DLD1 (cell line): ENCODE data around the gene SOCS3.

Experiments
- in situ Hi-C: cut with HindIII; loops from 2 replicates; pipeline ENCODE4 v1.10.0; 2017; ENCODE audit warnings: low sequenced_read_pairs

The SOCS3 gene, protein sequence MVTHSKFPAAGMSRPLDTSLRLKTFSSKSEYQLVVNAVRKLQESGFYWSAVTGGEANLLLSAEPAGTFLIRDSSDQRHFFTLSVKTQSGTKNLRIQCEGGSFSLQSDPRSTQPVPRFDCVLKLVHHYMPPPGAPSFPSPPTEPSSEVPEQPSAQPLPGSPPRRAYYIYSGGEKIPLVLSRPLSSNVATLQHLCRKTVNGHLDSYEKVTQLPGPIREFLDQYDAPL

GRCh38 chr17:78359997-78360370 is at the start of gene SOCS3:
Gene SOCS3, minus strand, starts transcription at chr17:78360077. Its CDS starts 982 bp downstream, at chr17:78359095.
- in situ Hi-C loops = no loop called here

GRCh38 chr17:78409191-78409928 is 49.5 kb upstream of the SOCS3 start:
- in situ Hi-C loops = no loop called here

DNA sequence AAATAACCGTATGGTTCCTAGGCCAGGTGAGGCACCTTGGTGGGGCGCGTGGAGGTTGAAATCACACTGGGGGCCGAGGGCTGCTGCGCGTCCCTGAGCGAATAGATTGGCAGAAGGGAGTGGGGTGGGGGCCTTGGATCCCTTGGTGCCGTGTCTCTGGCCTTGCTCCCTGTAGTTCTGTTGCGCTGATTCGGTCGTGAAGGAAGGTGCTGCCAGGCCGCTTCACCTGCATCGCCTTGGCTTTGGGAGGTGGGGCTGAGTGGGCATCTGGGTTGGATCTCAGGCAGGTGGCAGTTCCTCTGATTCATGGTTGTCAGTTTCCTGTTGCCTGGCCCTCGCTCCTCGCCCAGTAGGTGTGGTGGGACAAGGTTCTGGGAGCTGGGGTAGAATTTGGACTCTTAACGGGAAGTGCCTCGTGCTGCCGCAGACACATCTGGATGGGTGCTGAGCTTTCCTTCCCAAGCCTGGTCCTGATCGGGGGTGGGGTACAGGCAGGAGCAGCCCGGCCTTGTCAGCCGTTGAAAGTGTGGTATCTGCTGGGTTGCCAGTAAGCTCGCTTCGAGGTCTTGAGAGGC is 48.7 kb upstream of the SOCS3 start:
- in situ Hi-C loops = no loop called here

DNA sequence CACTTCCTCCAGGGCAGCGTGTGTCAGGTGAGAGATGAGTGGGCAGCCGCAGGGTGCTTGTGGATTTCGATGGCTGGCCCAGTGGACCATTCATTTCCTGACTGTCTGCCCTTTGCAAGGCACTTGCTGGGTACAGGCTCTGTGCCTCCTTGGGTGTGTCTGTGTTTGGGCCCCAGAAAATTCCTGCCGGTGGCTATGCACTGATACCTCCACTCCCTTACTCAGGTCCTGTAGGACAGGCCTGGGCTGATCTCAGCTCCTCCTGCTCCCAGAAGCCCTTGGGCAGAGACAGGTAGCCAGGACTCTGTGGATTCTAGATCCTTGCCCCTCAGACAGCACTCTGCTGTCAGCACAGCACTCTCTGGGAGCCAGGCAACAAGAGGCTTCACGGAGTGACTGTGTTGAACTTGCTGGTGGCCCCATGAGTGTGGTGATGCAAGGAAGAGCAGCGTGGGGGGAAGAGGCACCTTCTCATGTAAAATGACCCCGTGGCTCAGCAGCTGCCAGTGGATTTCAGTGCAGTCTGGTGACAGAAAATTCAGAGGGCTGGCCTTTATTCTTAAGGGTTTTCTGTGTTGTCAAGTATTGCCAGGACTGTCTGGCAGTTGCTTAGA is 47.6 kb upstream of the SOCS3 start:
- in situ Hi-C loops = no loop called here

DNA sequence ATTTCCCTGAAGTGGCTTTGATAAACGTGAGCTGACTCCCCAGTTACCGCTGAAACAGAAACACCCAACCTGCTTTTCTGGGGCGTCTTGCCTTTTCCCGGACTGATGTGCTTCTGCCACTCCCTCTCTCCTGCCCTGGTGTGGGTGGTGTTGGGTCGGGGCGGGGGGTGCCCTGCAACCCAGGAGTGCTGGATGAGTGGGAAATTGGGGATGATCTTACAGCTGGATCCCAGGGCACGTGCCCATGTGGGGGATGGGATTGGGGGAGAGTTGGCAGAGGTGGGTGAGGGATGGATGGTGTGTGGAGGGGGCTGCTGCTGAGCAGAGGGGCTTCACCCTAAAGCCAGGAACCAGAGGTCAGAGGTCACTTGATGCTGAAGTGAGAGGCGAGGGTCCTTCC is 47.0 kb upstream of the SOCS3 start:
- in situ Hi-C loops = no loop called here

GRCh38 chr17:78406396-78406795 is 46.5 kb upstream of the SOCS3 start:
- in situ Hi-C loops = no loop called here

GRCh38 chr17:78403822-78404221 is 43.9 kb upstream of the SOCS3 start:
- in situ Hi-C loops = no loop called here

DNA sequence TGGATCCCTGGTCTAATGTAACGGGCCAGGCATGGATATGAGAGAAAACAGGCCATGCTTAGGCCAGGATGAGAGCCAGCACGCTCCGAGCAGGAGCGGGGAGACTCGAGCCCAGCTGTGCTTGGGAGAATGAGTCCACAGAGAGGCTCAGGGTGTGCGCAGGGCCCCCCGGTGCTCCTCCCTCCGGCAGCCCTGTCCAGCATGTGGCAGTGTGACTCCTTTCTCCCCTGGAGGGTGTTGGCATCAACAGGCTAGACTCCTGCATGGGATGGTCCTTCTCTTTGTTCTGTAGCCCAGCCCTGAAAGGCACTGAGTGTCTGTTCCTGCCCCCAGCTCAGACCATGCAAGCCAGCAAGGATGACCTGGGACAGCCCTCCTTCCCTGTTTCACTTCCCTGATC is 42.0 kb upstream of the SOCS3 start:
- in situ Hi-C loops = no loop called here

- in situ Hi-C loops = no loop called here
Measured at GRCh38 chr17:78401246-78401645, 41.4 kb upstream of the SOCS3 start.

- in situ Hi-C loops = no loop called here
Measured at GRCh38 chr17:78400581-78401240, 40.8 kb upstream of the SOCS3 start.

DNA sequence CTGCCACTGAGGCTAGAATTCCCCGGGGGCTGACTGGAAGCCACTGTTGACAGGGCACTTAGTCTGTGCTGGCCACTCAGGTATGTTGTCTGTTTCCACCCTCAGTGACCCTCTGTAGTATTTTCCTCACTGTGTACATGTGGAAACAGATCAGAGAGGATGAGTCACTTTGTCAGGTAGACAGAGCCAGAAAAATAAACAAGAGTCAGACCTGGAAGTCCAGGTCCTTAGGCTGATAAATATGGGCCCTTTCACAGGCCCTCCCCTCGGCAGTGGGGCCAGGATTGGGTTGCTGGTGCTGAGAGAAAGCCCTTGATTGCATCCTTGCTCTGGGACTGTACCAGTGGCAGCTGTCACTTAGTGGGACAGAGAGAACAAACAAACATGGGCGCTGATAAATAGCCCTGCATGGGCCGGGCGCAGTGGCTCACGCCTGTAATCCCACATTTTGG is 39.8 kb upstream of the SOCS3 start:
- in situ Hi-C loops = no loop called here

DNA sequence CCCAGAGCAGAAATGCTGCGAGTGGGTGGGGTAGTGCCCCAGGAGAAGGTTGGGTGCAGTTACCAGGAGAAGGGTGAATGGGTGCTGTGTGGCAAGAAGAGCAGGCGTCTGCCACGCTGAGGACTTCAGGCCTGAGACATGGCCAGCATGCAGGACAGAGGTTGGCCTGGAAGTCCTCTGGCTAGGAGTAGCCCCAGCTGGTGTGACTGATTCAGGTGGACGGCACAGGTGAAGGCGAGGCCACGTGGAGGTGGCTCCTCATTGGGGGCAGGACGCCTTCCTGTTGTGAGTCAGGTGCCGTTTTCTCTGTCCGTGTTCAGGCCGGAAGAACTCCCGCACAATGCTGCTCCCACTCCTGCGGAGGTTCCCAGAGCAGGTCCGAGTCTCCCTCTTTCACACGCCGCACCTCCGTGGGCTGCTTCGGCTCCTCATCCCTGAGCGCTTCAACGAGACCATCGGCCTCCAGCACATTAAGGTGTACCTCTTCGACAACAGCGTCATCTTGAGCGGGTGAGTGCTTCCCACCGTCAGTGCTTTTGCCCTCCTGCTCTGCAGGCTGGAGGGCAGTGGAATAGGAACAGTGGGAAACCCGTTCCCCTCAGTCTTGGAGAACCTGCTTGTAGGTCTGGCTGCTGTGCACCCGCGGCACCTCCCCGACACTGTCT is 39.3 kb upstream of the SOCS3 start:
- in situ Hi-C loops = no loop called here

DNA sequence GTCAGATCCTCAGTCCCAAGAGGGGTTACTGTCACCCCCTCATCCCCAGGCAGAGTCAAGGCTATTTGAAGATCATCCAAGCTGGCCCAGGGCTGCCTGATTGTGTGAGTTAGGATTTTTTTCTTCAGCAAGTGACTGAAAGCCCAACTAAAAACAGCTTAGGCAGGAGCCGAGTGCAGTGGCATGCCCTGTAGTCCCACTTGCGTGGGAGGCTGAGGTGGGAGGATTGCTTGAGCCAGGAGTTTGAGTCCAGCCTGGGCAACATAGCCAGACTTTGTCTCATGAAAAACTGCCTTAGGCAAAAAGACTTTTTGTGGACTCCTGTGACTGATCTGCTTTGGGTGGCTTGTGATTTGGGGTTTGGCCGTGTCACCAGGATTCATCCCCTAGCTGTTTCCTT is 38.5 kb upstream of the SOCS3 start:
- in situ Hi-C loops = no loop called here

DNA sequence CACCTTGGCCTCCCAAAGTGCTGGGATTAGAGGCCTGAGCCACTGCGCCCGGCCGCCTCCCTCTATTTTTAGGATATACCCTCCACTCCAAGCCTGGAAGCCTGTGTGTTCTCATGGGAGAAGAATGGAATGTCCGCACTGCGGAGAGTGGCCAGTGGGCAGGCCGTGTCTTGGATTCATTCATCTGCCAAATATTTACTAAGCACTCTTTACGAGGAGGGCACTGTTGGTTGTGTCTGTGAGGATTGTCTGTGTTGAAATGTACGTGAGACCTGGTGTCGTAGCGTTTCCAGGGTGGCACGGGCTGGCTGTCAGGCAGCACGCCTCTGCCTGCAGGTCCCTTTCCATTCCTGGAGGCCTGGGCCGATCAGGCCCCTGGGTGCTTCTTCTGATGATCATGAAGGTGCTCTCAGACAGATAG is 37.8 kb upstream of the SOCS3 start:
- in situ Hi-C loops = no loop called here

GRCh38 chr17:78396441-78397337 is 36.8 kb upstream of the SOCS3 start:
- in situ Hi-C loops = no loop called here

DNA sequence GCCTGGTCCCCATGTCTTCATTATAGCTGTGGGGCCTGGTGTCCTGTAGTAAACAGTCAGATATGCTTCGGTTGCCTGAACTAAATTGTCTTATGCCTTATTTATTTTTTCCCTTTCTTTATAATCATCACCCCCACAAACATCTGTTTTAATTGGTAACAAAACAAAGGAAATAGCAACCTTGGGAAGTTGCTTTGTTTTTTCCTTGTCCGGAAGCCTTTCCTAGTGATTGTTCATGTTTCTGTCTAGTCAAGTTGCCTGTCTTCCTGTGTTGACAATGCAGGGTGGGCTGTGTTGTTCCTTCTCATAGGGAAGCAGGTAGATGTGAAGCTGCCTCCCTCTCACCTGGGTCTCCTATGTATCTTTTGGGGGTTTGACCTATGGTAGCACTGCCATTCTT is 35.3 kb upstream of the SOCS3 start:
- in situ Hi-C loops = no loop called here

DNA sequence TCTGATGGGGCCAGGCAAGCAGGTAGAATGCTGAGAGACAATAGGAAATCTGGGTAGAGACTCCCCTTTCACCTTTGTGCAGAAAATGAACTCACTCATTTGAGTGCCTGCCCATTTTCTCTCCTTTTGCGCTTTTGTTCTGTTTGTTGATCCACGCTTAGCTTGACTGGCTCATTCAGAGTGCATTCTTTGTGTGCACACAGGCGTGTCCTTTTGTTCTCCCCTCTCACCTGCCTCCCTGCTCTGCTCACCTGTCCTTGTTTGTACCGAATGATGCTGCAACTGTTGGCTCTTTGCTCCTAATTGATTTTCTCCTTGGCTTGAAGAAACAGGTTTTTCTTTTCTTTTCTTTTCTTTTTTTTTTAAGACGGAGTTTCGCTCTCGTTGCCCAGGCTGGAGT is 34.3 kb upstream of the SOCS3 start:
- in situ Hi-C loops = no loop called here

GRCh38 chr17:78393575-78393974 is 33.7 kb upstream of the SOCS3 start:
- in situ Hi-C loops = no loop called here

DNA sequence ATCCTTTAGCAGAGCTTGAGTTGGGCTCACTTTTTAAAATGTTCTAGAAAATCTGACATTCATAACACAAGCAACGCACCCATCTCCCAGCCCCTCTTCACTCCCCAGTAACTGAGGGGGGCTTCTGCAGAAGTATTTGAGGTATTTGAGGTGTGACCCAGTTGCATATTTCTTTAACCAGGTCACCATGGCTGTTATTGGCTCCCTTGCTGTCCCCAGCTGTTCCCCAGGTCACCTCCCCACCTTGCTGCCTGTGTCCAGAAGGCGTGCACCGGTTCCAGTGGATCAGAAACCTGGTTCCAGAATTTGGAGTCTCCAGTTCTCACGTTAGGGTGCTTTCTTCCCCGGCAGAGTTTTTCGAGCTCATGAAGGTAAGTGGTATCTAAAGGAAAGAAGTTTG is 32.4 kb upstream of the SOCS3 start:
- in situ Hi-C loops = no loop called here

DNA sequence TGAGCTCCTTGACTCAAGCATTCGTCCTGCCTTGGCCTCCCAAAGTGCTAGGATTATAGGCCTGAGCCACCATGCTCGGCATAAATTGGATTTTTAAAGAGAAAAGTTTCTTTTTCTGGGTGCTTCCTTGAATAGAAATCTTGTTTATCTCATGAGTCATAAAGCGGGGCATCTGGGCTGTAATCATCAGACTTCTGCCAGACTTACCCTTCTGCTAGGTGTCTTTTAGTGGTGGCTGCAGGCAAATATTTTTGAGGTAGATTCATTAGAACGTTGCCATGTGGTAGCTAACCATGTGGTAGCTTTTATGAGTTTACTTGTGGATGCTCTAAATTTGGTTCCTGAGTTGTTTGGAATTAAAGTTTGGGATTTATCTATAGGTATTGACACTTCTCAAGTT is 32.0 kb upstream of the SOCS3 start:
- in situ Hi-C loops = no loop called here
